Endothelial cell of hepatic sinusoid (primary cell): ENCODE results near the gene ZNF580.

Experiments
- in situ Hi-C: cut with HindIII; loops from 2 replicates; pipeline ENCODE4 v1.10.0; 2017; ENCODE audit warnings: low sequenced_read_pairs

The ZNF580 gene

DNA sequence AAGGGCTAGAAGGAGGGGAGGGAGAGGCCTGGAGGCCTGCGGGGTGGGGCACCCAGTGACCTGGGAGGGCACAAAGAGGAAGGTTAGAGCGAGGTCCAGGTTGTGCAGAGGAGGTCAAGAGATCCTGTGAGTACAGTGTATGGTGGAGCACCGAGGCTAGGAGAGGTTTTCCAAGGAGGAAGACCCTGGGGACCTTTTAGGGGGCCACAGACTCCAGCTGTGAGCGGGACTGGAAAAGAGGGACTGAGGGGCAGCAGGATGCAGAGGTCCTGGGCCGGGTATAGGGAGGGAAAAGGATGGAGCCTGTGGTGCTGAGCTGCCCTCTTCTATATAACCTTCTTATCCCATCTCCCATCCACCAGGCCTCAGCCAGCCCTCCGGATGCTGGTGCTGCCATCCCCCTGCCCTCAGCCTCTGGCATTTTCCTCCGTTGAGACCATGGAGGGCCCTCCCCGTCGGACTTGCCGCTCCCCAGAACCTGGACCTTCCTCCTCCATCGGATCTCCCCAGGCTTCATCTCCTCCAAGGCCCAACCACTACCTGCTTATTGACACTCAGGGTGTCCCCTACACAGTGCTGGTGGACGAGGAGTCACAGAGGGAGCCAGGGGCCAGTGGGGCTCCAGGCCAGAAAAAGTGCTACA, 3.5 kb downstream of the ZNF580 start:
- in situ Hi-C loops = no loop called here

GRCh38 chr19:55644842-55645511, 4.2 kb downstream of the ZNF580 start:
- in situ Hi-C loops = no loop called here

GRCh38 chr19:55645512-55645881, 4.7 kb downstream of the ZNF580 start:
- in situ Hi-C loops = no loop called here

- in situ Hi-C loops = no loop called here
These were observed 6.3 kb downstream of the ZNF580 start for GRCh38 chr19:55646889-55647731.

DNA sequence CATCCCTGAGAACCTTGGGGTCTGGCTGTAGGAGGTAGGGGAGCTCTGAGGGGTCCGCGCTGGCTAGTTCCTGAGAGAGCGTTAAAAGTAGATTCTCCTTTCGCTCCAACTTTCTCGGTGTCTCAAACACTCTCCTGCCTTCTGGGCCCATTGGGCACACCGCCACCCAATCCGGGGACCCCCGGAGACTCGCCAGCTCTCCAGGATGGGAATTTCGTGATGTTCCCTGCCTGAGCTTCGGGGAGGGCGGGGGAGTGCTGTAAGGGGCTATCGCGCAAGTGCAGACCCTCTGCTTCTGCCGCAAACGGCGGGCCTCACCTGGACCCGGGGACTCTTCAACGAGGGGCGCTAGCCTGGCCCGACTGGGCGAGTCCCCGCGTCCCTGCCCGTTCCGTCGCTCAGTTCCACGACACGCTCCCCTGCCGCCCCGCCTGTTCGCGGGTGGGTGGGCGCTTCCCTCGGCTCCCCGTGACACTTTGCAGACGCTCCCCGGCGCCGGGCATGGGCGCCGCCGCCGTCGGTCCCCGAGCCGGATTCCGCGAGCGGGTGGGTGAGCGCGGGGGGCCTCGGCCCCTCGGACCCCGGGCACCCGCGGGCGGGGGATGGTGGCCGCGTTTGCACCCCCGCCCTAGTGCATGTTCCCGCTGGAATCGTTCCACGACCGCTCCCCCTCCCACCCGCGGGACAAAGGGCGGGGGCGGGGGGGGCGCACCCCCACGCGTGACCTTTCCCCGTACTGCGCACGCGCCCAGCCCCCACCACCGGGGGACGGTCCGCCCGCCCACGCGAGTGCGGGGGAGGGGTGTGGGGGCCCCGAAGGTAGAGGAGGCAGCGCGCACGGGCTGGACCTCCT, 7.2 kb downstream of the ZNF580 start, which contains the start of gene CCDC106:
TSS of gene CCDC106 (plus strand) at position 481 of the 853 bp plus-strand sequence. CDS start 835 bp downstream, outside the sequence.
- in situ Hi-C loops = no loop called here

DNA sequence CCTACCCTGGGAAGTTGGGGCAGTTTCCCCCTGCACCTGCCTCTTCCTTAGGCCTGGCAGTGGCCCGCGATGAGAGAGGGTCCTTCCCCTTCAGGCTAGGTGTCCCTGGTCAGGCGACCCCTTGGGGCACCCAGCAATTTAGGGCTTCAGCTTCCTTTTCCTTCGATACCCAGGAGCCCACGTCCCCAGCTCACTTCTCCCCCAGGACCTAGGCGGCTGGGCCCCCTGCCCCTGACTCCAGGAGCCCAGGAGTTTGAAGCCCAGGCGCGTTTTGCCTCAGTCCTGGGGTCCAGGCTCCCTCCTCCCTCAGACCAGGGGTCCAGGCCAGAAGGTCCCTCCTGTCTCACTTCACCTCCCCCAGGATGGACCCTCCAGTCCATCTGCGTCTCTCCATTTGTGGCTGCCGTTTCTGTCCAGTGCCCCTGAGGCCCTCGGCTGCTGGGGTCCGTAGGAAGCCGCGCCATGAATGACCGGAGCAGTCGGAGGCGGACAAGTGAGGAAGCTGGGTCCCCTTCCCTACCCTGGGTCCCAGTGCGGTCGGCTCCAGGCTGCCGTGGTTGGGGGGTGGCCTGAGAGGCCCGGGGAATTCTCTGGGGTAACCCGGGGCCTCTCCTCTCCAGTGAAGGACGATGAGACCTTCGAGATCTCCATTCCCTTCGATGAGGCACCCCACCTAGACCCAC, 7.9 kb downstream of the ZNF580 start:
- in situ Hi-C loops = no loop called here

GRCh38 chr19:55649268-55650125, 8.7 kb downstream of the ZNF580 start:
- in situ Hi-C loops = no loop called here

DNA sequence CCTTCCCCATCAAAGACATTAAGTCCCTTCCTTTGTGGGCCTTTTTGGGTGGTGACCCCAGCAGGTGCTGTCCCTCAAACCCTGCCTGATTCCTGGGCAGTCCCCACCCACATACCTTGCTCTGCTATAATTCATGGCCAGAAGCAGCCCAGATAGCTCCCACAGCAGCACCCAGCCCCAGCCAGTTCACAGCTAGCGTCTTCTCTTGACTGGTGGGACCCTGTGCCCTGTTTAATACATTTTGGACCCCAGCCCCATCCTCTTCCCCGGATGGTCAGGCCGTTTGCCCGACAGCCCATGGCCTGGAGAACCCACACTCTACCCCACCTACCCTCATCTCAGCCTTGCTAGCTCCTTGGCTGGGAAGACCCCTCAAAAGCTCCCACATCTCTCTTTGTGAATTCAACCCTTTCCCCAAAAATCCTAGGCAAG, 9.3 kb downstream of the ZNF580 start:
- in situ Hi-C loops = no loop called here

- in situ Hi-C loops = no loop called here
These were observed 9.9 kb downstream of the ZNF580 start for GRCh38 chr19:55650602-55651230.

DNA sequence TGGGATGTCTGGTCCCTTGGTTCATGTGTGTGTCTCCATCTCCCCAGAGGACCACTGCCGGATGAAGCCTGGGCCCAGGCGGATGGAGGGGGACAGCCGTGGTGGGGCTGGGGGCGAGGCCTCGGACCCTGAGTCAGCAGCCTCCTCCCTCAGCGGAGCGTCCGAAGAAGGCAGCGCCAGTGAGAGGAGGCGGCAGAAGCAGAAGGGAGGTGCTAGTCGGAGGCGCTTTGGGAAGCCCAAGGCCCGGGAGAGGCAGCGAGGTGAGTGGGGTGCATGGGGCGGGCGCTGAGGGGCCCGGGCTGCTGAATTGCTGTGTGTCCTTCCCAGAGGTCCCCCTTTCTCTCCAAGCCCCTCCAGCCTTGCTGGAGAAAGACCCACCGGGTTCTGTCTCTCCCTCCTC, 10.4 kb downstream of the ZNF580 start:
- in situ Hi-C loops = no loop called here

DNA sequence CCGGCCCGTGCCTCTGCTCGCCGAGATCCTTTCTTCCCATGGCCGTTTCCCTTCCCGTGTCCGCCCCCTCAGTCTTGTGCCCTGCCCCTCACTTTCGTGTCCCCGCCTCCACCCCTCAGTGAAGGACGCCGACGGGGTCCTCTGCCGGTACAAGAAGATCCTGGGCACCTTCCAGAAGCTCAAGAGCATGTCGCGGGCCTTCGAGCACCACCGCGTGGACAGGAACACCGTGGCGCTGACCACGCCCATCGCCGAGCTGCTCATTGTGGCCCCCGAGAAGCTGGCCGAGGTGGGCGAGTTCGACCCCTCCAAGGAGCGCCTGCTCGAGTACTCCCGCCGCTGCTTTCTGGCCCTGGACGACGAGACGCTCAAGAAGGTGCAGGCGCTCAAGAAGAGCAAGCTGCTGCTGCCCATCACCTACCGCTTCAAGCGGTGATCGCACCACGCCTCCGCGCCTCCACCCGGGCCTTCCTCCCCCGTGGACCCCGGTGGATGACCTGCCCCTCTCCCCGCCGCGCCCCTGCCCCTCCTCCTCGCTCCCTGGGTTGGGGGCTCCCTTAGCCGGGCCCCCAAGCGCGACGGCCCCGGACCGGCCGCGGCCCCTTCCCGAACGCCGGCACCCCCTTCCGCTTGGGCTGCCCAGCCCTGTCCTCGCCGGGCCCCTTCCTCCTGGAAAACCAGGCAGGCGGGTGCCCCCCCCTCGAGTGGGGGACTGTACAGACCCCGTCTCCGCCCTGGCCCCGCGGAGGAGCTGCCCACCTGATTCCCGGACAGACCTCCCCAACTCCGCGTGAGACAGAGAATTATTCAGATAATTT, 11.7 kb downstream of the ZNF580 start:
- in situ Hi-C loops = no loop called here

- in situ Hi-C loops = no loop called here
These were observed 13.0 kb downstream of the ZNF580 start for GRCh38 chr19:55653651-55654322.

GRCh38 chr19:55654323-55654867, 13.6 kb downstream of the ZNF580 start:
- in situ Hi-C loops = no loop called here

GRCh38 chr19:55654868-55655647, 14.3 kb downstream of the ZNF580 start, which contains the start of gene U2AF2:
TSS of gene U2AF2 (plus strand) at chr19:55655035. CDS start at chr19:55655105, 70 bp downstream.
- in situ Hi-C loops = no loop called here

DNA sequence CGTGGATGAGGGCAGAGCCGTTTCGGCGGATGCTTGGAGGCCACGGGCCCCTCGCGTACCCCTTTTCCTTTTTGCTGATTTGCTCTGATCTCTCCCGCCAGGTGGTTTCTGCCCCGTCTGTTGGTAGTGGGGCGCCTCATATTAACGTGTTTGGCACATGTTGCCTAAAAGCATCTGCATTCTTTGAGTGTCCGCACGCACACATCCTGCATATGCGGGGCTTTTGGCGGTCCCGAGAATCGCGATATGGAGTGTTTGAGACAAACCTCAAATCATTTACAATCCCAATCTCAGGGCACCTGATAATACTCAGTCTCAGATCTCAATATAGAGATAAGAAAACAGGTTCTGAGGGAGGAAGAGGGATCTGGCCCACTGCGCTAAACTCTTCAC, 14.8 kb downstream of the ZNF580 start:
- in situ Hi-C loops = no loop called here

DNA sequence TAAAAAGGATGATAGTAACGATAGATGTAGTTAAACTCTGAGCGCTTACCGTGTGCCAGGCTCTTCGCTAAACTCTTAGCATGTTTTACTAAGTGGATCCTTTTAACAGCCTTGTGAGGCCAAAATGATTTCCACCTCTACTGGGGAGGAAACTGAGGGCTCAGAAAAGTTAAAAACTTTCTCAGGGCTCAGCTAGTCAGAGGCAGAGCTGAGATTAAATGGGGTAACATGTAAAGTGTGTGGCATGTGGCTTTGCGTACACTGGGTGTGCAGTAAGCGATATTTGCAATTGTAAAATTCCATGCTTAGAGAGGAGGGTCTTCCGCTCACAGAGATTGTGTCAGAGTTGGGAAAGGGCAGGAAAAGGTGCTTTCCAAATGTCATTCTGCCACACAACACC, 15.8 kb downstream of the ZNF580 start:
- in situ Hi-C loops = no loop called here
